ENCODE data around the gene TLR9. TPM values are rescaled to one million over a fixed set of nuclear protein-coding genes. Genes with fewer than 3 reads are reported as not detected.

Gene TLR9
- total RNA-seq, 1 experiment from 2014 or later: not detected

DNA sequence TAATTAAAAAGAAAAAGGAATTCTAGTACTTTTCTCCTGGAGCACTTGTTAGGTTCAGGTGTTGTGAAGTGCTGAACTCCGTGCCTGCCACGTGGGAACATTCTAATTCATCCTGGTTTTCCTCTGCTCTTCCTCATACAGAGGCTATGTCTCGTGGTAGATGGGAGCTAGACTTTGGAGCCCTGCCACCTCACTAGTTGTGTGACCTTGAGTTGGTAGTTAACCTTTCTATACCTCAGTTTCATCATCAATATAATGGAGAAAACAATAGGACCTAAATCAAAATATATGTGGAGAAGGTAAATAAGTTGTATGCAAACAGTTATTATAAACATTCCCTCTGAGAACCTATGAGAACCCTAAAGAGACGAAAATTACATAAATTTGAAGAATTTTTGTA is 16.9 kb downstream of the TLR9 start:
- TF ChIP-seq SP1 (CRISPR knock-in tag; conservative IDR thresholded peaks at IDR 0.05) (no peak), RELA (CRISPR knock-in tag; IDR thresholded peaks at IDR 0.05; ENCODE audit: borderline replicate concordance) (no peak), TCF7 (CRISPR knock-in tag; IDR thresholded peaks at IDR 0.05; ENCODE audit: low read depth) (no peak), ETV6 (CRISPR knock-in tag; IDR thresholded peaks at IDR 0.05) (no peak), ZBTB21 (CRISPR knock-in tag; IDR thresholded peaks at IDR 0.05; ENCODE audit: borderline replicate concordance) (no peak), ESRRA (CRISPR knock-in tag; IDR thresholded peaks at IDR 0.05; ENCODE audit: borderline replicate concordance) (no peak)
- TF ChIP-seq, protein P1, sequence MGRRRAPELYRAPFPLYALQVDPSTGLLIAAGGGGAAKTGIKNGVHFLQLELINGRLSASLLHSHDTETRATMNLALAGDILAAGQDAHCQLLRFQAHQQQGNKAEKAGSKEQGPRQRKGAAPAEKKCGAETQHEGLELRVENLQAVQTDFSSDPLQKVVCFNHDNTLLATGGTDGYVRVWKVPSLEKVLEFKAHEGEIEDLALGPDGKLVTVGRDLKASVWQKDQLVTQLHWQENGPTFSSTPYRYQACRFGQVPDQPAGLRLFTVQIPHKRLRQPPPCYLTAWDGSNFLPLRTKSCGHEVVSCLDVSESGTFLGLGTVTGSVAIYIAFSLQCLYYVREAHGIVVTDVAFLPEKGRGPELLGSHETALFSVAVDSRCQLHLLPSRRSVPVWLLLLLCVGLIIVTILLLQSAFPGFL (CRISPR knock-in tag; IDR thresholded peaks at IDR 0.05; ENCODE audit: borderline replicate concordance): no peak
- TF ChIP-seq, protein P2, sequence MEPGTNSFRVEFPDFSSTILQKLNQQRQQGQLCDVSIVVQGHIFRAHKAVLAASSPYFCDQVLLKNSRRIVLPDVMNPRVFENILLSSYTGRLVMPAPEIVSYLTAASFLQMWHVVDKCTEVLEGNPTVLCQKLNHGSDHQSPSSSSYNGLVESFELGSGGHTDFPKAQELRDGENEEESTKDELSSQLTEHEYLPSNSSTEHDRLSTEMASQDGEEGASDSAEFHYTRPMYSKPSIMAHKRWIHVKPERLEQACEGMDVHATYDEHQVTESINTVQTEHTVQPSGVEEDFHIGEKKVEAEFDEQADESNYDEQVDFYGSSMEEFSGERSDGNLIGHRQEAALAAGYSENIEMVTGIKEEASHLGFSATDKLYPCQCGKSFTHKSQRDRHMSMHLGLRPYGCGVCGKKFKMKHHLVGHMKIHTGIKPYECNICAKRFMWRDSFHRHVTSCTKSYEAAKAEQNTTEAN (CRISPR knock-in tag; IDR thresholded peaks at IDR 0.05): no peak
- TF ChIP-seq, protein P3, sequence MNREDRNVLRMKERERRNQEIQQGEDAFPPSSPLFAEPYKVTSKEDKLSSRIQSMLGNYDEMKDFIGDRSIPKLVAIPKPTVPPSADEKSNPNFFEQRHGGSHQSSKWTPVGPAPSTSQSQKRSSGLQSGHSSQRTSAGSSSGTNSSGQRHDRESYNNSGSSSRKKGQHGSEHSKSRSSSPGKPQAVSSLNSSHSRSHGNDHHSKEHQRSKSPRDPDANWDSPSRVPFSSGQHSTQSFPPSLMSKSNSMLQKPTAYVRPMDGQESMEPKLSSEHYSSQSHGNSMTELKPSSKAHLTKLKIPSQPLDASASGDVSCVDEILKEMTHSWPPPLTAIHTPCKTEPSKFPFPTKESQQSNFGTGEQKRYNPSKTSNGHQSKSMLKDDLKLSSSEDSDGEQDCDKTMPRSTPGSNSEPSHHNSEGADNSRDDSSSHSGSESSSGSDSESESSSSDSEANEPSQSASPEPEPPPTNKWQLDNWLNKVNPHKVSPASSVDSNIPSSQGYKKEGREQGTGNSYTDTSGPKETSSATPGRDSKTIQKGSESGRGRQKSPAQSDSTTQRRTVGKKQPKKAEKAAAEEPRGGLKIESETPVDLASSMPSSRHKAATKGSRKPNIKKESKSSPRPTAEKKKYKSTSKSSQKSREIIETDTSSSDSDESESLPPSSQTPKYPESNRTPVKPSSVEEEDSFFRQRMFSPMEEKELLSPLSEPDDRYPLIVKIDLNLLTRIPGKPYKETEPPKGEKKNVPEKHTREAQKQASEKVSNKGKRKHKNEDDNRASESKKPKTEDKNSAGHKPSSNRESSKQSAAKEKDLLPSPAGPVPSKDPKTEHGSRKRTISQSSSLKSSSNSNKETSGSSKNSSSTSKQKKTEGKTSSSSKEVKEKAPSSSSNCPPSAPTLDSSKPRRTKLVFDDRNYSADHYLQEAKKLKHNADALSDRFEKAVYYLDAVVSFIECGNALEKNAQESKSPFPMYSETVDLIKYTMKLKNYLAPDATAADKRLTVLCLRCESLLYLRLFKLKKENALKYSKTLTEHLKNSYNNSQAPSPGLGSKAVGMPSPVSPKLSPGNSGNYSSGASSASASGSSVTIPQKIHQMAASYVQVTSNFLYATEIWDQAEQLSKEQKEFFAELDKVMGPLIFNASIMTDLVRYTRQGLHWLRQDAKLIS (CRISPR knock-in tag; IDR thresholded peaks at IDR 0.05; ENCODE audit: borderline replicate concordance): no peak
- TF ChIP-seq, protein P4, sequence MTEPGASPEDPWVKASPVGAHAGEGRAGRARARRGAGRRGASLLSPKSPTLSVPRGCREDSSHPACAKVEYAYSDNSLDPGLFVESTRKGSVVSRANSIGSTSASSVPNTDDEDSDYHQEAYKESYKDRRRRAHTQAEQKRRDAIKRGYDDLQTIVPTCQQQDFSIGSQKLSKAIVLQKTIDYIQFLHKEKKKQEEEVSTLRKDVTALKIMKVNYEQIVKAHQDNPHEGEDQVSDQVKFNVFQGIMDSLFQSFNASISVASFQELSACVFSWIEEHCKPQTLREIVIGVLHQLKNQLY (CRISPR knock-in tag; IDR thresholded peaks at IDR 0.05): no peak
- ChIA-PET POLR2A (no interaction called here), CTCF (interaction anchor here (3.4 kb wide), 1 partner anchor 12 kb away, joined by 21 read pairs; no protein-coding TSS in a partner anchor)
- H3K4me1 Mint-ChIP-seq: no peaks in the 10 kb centered on the region
- DNase-seq (ENCODE audit: low spot score): no peak
- H3K36me3 Mint-ChIP-seq: peaks cover 95% of the 10 kb centered on the region
- no peaks in the 10 kb centered on the region for H3K9me3 Mint-ChIP-seq
- H3K27ac Mint-ChIP-seq: no peak overlapping the region
- H3K27me3 Mint-ChIP-seq (ENCODE audit: low read depth): no peaks in the 10 kb centered on the region
- ATAC-seq: no peak
- H3K4me3 Mint-ChIP-seq: no peak overlapping the region

DNA sequence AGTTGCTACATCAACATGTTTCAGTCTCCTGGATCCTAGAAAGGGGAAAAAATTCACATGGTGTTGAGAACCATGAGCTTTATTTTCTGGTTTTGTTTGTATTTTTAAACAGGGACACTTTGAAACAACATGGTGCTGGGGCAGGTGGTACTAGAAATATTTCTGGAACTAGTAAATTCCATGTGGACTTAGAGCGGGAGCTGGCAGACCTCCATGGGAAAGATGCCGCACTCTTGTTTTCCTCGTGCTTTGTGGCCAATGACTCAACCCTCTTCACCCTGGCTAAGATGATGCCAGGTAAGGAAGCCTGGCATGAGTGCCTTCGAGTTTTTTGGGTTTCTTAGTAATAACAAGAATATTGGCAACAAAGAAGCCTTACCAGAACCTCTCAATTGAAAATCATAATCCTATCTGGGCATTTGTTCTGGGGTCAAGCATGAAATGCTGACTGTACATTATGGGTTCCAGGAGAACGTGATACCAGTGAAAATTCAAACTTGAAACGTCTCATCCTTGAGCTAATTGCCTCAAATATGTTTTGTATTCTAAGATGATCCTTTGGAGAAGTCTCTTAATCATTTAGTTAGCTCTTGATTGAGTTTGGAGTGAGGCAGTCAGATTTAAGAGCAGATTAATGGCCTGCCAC is 19.6 kb downstream of the TLR9 start:
- H3K27ac Mint-ChIP-seq: no peak overlapping the region
- H3K36me3 Mint-ChIP-seq: peaks cover 92% of the 10 kb centered on the region
- no peaks in the 10 kb centered on the region for H3K9me3 Mint-ChIP-seq
- POLR2A ChIA-PET: interaction anchor here (0.6 kb wide), 1 partner anchor 49 kb away, joined by 3 read pairs; no protein-coding TSS in a partner anchor
- H3K4me3 Mint-ChIP-seq: no peak overlapping the region
- CTCF ChIA-PET: interaction anchor here (1.1 kb wide), 1 partner anchor 15 kb away, joined by 3 read pairs; no protein-coding TSS in a partner anchor
- no peaks in the 10 kb centered on the region for H3K4me1 Mint-ChIP-seq
- TF ChIP-seq ZNF263 (CRISPR knock-in tag; IDR thresholded peaks at IDR 0.05; ENCODE audit: low read depth): no peak
- no peak for TF ChIP-seq MYBL2 (CRISPR knock-in tag; IDR thresholded peaks at IDR 0.05)
- TF ChIP-seq IRF2 (CRISPR knock-in tag; IDR thresholded peaks at IDR 0.05; ENCODE audit: borderline replicate concordance, low read depth): no peak
- TF ChIP-seq, protein P5, sequence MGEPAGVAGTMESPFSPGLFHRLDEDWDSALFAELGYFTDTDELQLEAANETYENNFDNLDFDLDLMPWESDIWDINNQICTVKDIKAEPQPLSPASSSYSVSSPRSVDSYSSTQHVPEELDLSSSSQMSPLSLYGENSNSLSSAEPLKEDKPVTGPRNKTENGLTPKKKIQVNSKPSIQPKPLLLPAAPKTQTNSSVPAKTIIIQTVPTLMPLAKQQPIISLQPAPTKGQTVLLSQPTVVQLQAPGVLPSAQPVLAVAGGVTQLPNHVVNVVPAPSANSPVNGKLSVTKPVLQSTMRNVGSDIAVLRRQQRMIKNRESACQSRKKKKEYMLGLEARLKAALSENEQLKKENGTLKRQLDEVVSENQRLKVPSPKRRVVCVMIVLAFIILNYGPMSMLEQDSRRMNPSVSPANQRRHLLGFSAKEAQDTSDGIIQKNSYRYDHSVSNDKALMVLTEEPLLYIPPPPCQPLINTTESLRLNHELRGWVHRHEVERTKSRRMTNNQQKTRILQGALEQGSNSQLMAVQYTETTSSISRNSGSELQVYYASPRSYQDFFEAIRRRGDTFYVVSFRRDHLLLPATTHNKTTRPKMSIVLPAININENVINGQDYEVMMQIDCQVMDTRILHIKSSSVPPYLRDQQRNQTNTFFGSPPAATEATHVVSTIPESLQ (CRISPR knock-in tag; IDR thresholded peaks at IDR 0.05): no peak
- TF ChIP-seq, protein P6, sequence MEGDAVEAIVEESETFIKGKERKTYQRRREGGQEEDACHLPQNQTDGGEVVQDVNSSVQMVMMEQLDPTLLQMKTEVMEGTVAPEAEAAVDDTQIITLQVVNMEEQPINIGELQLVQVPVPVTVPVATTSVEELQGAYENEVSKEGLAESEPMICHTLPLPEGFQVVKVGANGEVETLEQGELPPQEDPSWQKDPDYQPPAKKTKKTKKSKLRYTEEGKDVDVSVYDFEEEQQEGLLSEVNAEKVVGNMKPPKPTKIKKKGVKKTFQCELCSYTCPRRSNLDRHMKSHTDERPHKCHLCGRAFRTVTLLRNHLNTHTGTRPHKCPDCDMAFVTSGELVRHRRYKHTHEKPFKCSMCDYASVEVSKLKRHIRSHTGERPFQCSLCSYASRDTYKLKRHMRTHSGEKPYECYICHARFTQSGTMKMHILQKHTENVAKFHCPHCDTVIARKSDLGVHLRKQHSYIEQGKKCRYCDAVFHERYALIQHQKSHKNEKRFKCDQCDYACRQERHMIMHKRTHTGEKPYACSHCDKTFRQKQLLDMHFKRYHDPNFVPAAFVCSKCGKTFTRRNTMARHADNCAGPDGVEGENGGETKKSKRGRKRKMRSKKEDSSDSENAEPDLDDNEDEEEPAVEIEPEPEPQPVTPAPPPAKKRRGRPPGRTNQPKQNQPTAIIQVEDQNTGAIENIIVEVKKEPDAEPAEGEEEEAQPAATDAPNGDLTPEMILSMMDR (IDR thresholded peaks at IDR 0.05): no peak
- TF ChIP-seq, protein P7, sequence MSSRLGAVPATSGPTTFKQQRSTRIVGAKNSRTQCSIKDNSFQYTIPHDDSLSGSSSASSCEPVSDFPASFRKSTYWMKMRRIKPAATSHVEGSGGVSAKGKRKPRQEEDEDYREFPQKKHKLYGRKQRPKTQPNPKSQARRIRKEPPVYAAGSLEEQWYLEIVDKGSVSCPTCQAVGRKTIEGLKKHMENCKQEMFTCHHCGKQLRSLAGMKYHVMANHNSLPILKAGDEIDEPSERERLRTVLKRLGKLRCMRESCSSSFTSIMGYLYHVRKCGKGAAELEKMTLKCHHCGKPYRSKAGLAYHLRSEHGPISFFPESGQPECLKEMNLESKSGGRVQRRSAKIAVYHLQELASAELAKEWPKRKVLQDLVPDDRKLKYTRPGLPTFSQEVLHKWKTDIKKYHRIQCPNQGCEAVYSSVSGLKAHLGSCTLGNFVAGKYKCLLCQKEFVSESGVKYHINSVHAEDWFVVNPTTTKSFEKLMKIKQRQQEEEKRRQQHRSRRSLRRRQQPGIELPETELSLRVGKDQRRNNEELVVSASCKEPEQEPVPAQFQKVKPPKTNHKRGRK (CRISPR knock-in tag; IDR thresholded peaks at IDR 0.05; ENCODE audit: borderline replicate concordance): no peak
- ATAC-seq (no peak), DNase-seq (ENCODE audit: low spot score) (no peak)
- H3K27me3 Mint-ChIP-seq (ENCODE audit: low read depth): no peaks in the 10 kb centered on the region
